Prostate gland (tissue), 2 donors: Measurements from ENCODE around the gene ARFGAP1. TPM values are rescaled to one million over a fixed set of nuclear protein-coding genes. Genes with fewer than 3 reads are reported as not detected.

Experiments used
- DNase-seq: peaks from one replicate; pipeline ENCODE4 v3.0.0-alpha.2; 2019; ENCODE audit warnings: low spot score
- H3K27ac ChIP-seq, 2 donors: fragments of 200-600 bp; sonication (generic); 2 replicates each; pipeline ENCODE4 v1.5.1; 2017 to 2019
- H3K27me3 ChIP-seq: fragments of 200-600 bp; sonication (generic); replicated peaks from 2 replicates; pipeline ENCODE4 v1.5.1; 2019; ENCODE audit not compliant: insufficient read depth
- H3K36me3 ChIP-seq, 2 donors: fragments of 200-600 bp; sonication (generic); 1 replicate in 1 of 2; 2 replicates in 1 of 2; pipeline versions ENCODE4 v1.5.1 to v1.8.1; 2017 to 2019
- H3K4me1 ChIP-seq: fragments of 200-600 bp; sonication (generic); replicated peaks from 2 replicates; pipeline ENCODE4 v1.5.1; 2019
- H3K4me3 ChIP-seq, 2 donors: fragments of 200-600 bp; sonication (generic); 2 replicates each; pipeline ENCODE4 v1.5.1; 2017 to 2019
- H3K9me3 ChIP-seq: fragments of 200-600 bp; sonication (generic); 2 replicates; pipeline ENCODE4 v1.5.1; 2017
- CTCF ChIP-seq, 4 experiments: fragments of 200-600 bp in 2 of 4; fragments of 450-650 bp in 2 of 4; sonication (generic) in 2 of 4; IDR thresholded peaks; 1 replicate in 3 of 4; 2 replicates in 1 of 4; pipeline ENCODE4 v1.5.1; 2016 to 2019; ENCODE audit warnings: antibody characterized with exemption in 4 of 4, mild to moderate bottlenecking in 2 of 4, moderate library complexity in 2 of 4
- POLR2A ChIP-seq: fragments of 450-650 bp; IDR thresholded peaks from one replicate; pipeline ENCODE4 v1.6.1; 2016; ENCODE audit warnings: antibody characterized with exemption, mild to moderate bottlenecking
- POLR2AphosphoS5 ChIP-seq: sonication (generic); formaldehyde crosslinking; IDR thresholded peaks from one replicate; pipeline ENCODE4 v1.6.1; 2017; ENCODE audit warnings: antibody characterized with exemption
- WGBS: methylation state at CpG from one replicate; pipeline ENCODE4 v1.1.5; 2018; 5-methylcytosine and 5-hydroxymethylcytosine counted together
- intact Hi-C: fragments of 100-400 bp; cut with DNase I; formaldehyde crosslinking; loops from one replicate; pipeline ENCODE4 v1.14.2; 2022
- total RNA-seq, 2 donors: library from RNA; depleted of rRNA; stranded (reverse); fragments of >200 nt; gene quantifications; one replicate each; pipeline ENCODE4 v1.1.0, GENCODE V29; 2016

Gene ARFGAP1
- total RNA-seq, 2 donors from 2014 or later: 43.6 to 85.6 TPM

- Histone ChIP-seq H3K36me3 (no peaks in the 10 kb centered on the region), H3K4me1 (no peaks in the 10 kb centered on the region), H3K27me3 (peaks cover 20% of the 10 kb centered on the region), H3K4me3 (peak within 1 kb of the TSS; percentile 12 to 26), H3K9me3 (no peaks in the 10 kb centered on the region), H3K27ac (no peak within 1 kb of the TSS)
- DNase-seq: no peak
- TF ChIP-seq POLR2AphosphoS5 (no peak), CTCF (IDR thresholded peaks at IDR 0.05) (no peak), POLR2A (no peak)
- 0% methylated on average over 1 of the region's 46 CpGs for WGBS
- intact Hi-C loops: no loop called here
These were observed 18.4 kb upstream of the ARFGAP1 start, which contains the start of gene NKAIN4 for GRCh38 chr20:63254232-63254605. TSS of gene NKAIN4 (minus strand) at chr20:63254463. CDS start at chr20:63254450, 13 bp downstream.

DNA sequence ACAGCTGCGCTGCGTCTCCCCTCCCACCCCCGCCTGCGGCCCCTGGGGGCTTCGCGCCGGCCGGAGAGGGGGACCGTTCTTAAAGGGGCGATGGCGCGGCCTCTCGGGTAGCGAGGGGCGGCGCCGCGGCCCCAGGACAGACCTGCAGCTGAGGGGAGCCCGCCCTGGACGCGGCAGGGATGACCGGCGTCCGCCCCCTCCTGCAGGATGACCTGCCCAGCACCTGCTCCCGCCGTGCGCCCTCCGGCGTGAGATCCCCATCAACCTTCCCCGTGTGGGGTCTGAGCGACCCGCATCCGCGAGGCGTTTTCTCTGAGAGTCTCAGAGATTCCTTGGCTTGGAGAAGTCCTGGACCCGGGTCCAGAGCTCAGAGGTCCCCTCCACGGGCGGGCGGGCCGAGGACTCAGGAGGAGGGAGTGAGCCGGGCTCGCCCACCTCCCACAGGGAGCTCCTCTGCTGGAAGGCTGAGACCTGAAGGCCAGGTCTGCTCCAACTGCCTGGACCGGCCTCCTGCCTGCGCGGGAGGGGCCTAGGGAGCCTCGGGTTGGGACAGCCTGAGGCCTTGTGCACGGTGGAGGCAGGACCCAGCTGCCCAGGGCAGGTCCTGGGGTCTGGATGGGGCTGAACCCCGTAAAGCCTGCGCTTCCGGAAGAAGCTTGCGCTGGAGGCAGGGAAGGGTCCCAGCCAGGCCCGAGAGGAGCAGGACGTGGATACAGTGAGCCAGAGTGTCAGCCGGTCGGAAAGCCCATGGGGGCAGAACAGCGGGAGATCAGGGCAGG, 17.8 kb upstream of the ARFGAP1 start:
- intact Hi-C loops: no loop called here
- WGBS: 45% methylated on average over 24 of the region's 56 CpGs
- peaks cover 20% of the 10 kb centered on the region for H3K27me3 ChIP-seq
- TF ChIP-seq POLR2A (no peak), POLR2AphosphoS5 (no peak), CTCF (IDR thresholded peaks at IDR 0.05) (no peak)
- no peaks in the 10 kb centered on the region for H3K4me1 ChIP-seq
- H3K36me3 ChIP-seq: no peaks in the 10 kb centered on the region
- H3K4me3 ChIP-seq: no peak overlapping the region
- H3K27ac ChIP-seq: no peak overlapping the region
- DNase-seq: no peak
- no peaks in the 10 kb centered on the region for H3K9me3 ChIP-seq

GRCh38 chr20:63255931-63256704, 16.5 kb upstream of the ARFGAP1 start:
- H3K4me1 ChIP-seq: no peaks in the 10 kb centered on the region
- H3K36me3 ChIP-seq: no peaks in the 10 kb centered on the region
- TF ChIP-seq CTCF (IDR thresholded peaks at IDR 0.05): no peak
- TF ChIP-seq POLR2A: no peak
- no peak for TF ChIP-seq POLR2AphosphoS5
- H3K27me3 ChIP-seq: peaks cover 20% of the 10 kb centered on the region
- H3K27ac ChIP-seq: no peak overlapping the region
- no peak overlapping the region for H3K4me3 ChIP-seq
- DNase-seq: peak; percentile 17
- H3K9me3 ChIP-seq: no peaks in the 10 kb centered on the region
- WGBS: 44% methylated on average over 25 of the region's 31 CpGs
- intact Hi-C loops: no loop called here

- intact Hi-C loops: no loop called here
- Histone ChIP-seq H3K36me3 (no peaks in the 10 kb centered on the region), H3K9me3 (no peaks in the 10 kb centered on the region), H3K4me3 (no peak overlapping the region), H3K27me3 (peaks cover 20% of the 10 kb centered on the region), H3K27ac (no peak overlapping the region), H3K4me1 (no peaks in the 10 kb centered on the region)
- no peak for TF ChIP-seq CTCF (IDR thresholded peaks at IDR 0.05)
- TF ChIP-seq POLR2A: no peak
- TF ChIP-seq POLR2AphosphoS5: no peak
- no peak for DNase-seq
- 93% methylated on average over 4 of the region's 4 CpGs for WGBS
These were observed 15.7 kb upstream of the ARFGAP1 start for GRCh38 chr20:63256954-63257353.
